Stomach smooth muscle (tissue), 2 donors: ENCODE results near the gene HDAC7.

Experiments used
- H3K27ac ChIP-seq: one replicate; pipeline ENCODE4 v1.7.0; 2013; ENCODE audit warnings: mild to moderate bottlenecking, low read length, inconsistent platforms
- H3K27me3 ChIP-seq, 2 donors: one replicate each; pipeline ENCODE4 v1.7.0; 2013; ENCODE audit warnings: low read length in 2 of 2; ENCODE audit not compliant: insufficient read depth in 2 of 2, control insufficient read depth in 1 of 2
- H3K36me3 ChIP-seq, 2 donors: one replicate each; pipeline ENCODE4 v1.7.0; 2013; ENCODE audit warnings: low read length in 2 of 2; ENCODE audit not compliant: control insufficient read depth in 2 of 2, insufficient read depth in 2 of 2
- H3K4me1 ChIP-seq: one replicate; pipeline ENCODE4 v1.7.0; 2013; ENCODE audit warnings: low read length; ENCODE audit not compliant: control insufficient read depth, insufficient read depth
- H3K4me3 ChIP-seq, 2 donors: one replicate each; pipeline ENCODE4 v1.7.0; 2013; ENCODE audit warnings: low read length in 2 of 2
- H3K9ac ChIP-seq, 2 donors: one replicate each; pipeline ENCODE4 v1.7.0; 2013; ENCODE audit warnings: low read length in 2 of 2, mild to moderate bottlenecking in 1 of 2
- H3K9me3 ChIP-seq, 2 donors: one replicate each; pipeline ENCODE4 v1.7.0; 2013; ENCODE audit warnings: low read length in 2 of 2; ENCODE audit not compliant: control insufficient read depth in 2 of 2
- donor health status: healthy.
- donor health status: Pancreatic carcinoma.

The HDAC7 gene

DNA sequence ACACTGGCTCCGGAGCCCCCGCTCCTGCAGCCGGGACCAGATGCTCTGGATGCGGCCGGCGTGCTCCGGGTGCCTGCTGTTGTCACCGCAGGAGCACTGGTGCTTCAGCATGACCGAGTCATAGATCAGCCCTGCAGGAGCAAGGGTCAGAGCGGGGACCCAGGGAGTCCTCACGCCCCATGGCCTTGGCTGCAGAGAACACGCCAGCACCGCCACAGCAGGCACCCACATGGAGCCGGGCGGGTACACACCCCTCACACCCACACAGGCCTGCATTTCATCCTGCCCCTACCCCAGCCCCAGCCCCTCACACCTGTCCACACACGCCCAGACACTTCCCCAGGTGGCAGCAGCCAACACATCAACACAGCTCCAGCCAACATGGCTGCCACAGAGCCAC, 27.8 kb downstream of the HDAC7 start:
- Histone ChIP-seq H3K36me3 (peaks cover 74 to 75% of the 10 kb centered on the region in 2 donors), H3K4me1 (peaks cover 4% of the 10 kb centered on the region), H3K4me3 (no peak overlapping the region), H3K9ac (no peak overlapping the region), H3K27ac (peak overlapping the region; percentile 6), H3K27me3 (no peaks in the 10 kb centered on the region), H3K9me3 (no peaks in the 10 kb centered on the region)

DNA sequence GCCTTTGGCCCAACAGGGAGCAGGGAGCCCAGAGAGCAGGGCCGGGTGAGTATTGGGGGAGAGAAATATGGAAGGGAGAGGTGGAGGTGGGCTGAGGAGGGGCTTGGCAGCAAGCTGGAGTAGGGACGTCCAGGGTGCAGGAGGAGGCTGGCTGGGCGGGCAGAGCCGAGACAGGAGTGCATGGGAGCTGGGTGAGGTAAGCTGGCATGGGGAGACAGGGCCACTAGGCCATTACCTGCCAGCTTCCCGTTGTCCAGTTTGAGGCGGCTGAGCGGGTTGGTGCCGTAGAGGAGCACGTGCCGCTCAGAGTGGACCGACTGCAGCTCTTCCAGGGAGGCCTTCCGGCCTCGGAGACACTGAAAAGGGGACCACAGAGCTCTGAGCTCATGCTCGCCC, 28.4 kb downstream of the HDAC7 start:
- Histone ChIP-seq H3K27me3 (no peaks in the 10 kb centered on the region), H3K4me1 (peaks cover 9% of the 10 kb centered on the region), H3K27ac (no peak overlapping the region)

DNA sequence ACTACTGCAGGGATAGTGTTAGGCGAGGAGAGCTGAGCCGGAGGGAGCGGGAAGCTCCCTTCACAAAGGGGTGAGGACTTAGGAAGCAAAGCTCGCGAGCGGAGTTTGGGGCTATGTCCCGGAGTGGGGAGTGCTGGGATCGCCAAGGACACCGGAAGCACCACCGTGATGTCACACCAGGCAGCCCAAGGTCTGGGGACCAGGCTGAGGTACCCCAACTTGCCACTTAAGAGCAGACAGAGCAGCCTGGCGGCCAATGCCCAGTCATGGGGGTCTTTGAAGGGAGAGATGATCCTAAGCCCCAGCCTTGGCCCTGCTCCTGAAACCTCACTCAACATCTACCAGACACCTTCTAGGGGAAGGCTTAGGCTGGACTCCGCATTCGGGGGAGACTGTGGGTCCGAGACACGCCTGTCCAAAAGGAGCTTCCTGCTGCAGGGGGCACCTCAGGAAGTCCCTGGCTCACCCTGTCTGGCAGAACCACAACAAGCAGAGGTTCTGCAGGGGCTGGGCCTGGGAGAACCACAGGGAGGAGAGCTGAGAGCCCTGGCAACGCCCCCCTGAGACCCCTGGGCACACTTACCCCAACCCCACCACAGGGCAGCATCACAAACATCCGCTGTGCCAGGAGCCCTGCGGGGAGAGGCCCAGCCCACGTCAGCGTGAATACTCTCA, 28.9 kb downstream of the HDAC7 start:
- H3K36me3 ChIP-seq, result peaks cover 77 to 80% of the 10 kb centered on the region in 2 donors
- H3K4me3 ChIP-seq, result no peak overlapping the region
- H3K4me1 ChIP-seq, result peaks cover 11% of the 10 kb centered on the region
- H3K9ac ChIP-seq, result no peak overlapping the region
- H3K27ac ChIP-seq, result no peak overlapping the region
- H3K9me3 ChIP-seq, result no peaks in the 10 kb centered on the region
- no peaks in the 10 kb centered on the region for H3K27me3 ChIP-seq

More for the DNA sequence above, 28.4 kb downstream of the HDAC7 start:
- H3K9me3 ChIP-seq, result no peaks in the 10 kb centered on the region
- H3K36me3 ChIP-seq, result peaks cover 76 to 77% of the 10 kb centered on the region in 2 donors
- H3K9ac ChIP-seq, result no peak overlapping the region
- H3K4me3 ChIP-seq, result no peak overlapping the region

DNA sequence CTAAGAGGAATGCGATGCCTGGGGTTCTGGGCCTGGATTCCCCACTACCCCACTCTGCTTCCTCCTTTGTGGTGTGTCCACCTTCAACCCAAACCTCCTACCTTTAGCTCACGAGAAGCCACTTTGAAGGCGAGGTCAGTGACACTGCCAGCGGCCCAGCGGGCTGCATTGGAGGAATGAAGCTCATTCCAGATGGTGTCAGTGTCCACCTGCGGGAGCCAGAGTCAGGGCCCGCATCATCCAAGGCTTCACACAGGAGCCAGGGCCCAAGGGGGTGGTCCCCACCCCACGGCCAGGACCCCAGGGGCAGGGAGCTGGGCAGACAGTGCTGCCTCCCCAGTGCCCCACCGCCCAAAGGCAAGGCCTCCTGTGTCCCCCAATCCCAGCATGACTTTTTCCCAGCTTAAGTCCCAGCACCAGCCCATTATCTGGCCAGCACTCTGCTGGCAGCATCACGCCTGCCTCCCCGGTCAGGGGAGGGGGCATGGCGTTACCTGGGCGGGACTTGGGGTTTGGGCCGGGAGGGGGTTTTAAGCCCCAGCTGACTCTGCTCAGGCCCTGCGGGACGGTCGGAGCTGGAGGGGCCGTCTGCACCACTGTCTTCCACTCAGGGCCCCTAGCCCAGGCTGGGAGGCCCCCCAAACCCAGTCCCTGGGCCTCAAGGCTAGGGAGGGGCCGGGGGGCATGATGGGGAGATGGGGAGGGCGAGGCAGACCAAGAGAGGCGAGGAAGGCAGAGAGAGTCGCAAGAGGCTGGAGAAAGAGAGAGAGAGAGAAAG, 29.8 kb downstream of the HDAC7 start:
- Histone ChIP-seq H3K4me3 (no peak overlapping the region), H3K9me3 (no peaks in the 10 kb centered on the region), H3K36me3 (peaks cover 80 to 86% of the 10 kb centered on the region in 2 donors), H3K27me3 (no peaks in the 10 kb centered on the region), H3K4me1 (peaks cover 11% of the 10 kb centered on the region), H3K27ac (no peak overlapping the region), H3K9ac (no peak overlapping the region)

DNA sequence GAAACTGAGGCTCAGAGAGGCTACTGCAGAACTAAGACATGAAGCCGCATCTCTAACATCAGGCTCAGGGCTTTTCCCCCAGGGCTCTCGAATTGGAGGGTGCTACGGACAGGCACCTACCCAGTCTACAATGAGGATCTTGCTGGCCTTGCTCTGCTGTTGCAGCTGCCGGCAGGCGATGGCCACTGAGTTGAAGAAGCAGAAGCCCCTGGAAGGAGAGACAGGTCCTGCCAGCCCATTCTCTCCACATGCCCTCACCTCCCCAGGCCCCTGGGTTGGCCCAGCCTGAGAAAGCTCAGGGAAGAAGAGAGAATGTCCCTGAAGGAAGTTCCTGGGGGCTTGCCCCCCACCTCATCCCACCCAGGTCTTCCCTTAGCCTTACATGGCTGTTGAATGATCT, 30.6 kb downstream of the HDAC7 start:
- peaks cover 11% of the 10 kb centered on the region for H3K4me1 ChIP-seq
- H3K36me3 ChIP-seq, result peaks cover 78 to 86% of the 10 kb centered on the region in 2 donors
- no peaks in the 10 kb centered on the region for H3K27me3 ChIP-seq
- H3K9ac ChIP-seq, result no peak overlapping the region
- no peak overlapping the region for H3K27ac ChIP-seq
- H3K4me3 ChIP-seq, result no peak overlapping the region
- H3K9me3 ChIP-seq, result no peaks in the 10 kb centered on the region

DNA sequence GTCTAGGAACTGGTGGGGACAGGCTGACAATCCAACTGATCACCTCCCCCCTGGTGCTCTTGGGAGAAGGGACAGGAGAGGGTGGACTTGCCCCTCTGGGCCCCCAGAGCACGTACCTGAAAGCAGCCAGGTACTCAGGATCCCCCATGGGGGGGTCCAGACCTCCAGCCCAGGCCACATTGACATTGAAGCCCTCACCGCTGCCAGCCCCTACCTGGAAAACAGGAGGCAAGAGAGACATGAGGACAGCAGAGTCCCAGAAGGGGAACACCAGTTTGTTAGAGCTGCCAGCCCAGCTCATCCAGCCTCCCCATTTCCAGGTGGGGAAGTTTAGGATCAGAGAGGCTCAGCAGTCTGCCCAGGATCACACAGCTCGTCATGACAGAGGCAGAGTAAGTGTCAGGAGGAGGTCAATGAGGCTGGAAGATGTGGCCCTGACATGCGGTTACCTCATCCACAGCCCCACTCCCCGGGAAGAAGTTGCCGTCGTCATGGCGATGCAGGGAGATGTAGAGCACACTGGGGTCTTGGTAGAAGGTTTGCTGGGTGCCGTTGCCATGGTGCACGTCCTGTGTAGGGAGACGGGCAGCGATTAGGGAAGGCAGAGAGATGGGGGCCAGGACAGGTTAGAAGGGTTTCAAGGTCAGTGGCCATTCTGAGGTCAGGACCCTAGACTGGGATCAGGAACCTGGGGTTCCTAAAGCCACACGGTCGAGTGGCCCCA, 31.9 kb downstream of the HDAC7 start:
- no peak overlapping the region for H3K9ac ChIP-seq
- no peaks in the 10 kb centered on the region for H3K27me3 ChIP-seq
- H3K4me1 ChIP-seq, result peaks cover 12% of the 10 kb centered on the region
- H3K4me3 ChIP-seq, result no peak overlapping the region
- peaks cover 74 to 84% of the 10 kb centered on the region in 2 donors for H3K36me3 ChIP-seq
- peak overlapping the region; percentile 31 for H3K27ac ChIP-seq
- no peaks in the 10 kb centered on the region for H3K9me3 ChIP-seq

DNA sequence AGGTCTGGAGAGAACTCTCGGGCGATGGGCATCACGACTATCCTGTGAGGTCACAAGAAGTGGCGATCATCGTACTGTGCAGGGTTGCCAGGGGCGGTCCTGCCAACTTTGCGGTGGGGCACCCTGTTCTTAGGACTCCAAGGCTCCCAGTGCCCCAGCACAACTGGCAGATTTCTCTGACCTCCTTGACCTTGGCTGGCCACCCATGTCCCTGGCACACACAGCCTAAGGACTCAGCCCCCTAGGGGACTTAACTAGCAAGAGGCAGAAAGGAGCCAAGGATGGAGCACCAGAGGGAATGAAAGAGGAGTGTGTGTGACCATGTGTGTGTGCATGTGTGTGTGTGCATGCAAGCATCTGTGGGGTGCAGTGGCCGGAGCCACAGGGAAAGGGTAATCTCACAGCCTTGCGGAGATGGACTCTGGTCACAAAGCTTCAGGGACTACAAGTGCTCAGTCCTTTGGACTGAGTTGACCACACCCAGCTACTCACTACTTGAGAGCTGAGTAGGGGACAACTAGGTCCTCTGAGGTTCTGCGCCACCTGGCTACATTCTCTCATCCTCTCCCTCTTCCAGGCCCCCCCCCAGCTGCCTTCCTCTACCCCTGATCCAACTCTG, 32.9 kb downstream of the HDAC7 start:
- Histone ChIP-seq H3K27ac (peak overlapping the region; percentile 62), H3K27me3 (no peaks in the 10 kb centered on the region), H3K4me3 (no peak overlapping the region), H3K36me3 (peaks cover 69 to 80% of the 10 kb centered on the region in 2 donors), H3K4me1 (peaks cover 14% of the 10 kb centered on the region), H3K9ac (no peak overlapping the region), H3K9me3 (no peaks in the 10 kb centered on the region)

DNA sequence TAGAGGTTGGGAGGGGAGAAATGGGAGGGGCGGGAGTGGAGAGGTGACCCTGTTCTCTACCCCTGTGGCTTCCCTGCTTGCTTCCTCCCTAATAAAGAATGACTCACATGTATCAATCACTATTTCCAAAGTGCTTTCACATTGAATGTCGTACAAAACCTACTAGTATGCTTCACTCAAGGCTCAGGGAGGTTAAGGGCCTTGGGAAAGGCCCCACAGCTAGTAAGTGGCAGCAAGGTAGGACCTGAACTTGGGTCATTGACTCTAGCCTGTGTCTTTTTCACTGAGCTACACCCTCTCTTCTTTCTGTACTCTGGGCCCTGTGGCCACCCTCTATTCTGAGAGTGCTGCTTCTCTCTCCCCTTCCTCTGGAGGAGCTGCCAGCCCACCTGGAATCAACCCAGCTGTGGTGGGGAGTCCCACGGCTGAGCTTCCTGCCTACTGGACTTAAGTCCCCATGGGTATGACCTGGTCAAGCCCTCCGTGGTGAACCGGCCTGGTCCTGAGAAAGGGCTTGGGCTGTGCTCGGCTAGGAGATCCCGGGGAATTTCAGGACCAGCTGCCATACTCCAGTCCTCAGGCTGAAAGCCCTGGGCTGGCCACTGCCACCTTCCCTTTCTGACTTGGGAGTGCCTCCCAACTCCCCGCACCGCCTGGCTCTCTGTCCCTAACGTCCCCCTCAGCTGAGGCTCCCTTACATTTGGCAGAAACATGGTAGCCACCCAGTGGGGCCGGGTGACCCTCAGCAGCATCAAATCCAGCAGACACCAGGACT, 33.6 kb downstream of the HDAC7 start:
- Histone ChIP-seq H3K4me3 (no peak overlapping the region), H3K27ac (peak overlapping the region; percentile 62), H3K9ac (no peak overlapping the region), H3K36me3 (peaks cover 65 to 79% of the 10 kb centered on the region in 2 donors), H3K27me3 (no peaks in the 10 kb centered on the region), H3K9me3 (no peaks in the 10 kb centered on the region), H3K4me1 (peaks cover 16% of the 10 kb centered on the region)

DNA sequence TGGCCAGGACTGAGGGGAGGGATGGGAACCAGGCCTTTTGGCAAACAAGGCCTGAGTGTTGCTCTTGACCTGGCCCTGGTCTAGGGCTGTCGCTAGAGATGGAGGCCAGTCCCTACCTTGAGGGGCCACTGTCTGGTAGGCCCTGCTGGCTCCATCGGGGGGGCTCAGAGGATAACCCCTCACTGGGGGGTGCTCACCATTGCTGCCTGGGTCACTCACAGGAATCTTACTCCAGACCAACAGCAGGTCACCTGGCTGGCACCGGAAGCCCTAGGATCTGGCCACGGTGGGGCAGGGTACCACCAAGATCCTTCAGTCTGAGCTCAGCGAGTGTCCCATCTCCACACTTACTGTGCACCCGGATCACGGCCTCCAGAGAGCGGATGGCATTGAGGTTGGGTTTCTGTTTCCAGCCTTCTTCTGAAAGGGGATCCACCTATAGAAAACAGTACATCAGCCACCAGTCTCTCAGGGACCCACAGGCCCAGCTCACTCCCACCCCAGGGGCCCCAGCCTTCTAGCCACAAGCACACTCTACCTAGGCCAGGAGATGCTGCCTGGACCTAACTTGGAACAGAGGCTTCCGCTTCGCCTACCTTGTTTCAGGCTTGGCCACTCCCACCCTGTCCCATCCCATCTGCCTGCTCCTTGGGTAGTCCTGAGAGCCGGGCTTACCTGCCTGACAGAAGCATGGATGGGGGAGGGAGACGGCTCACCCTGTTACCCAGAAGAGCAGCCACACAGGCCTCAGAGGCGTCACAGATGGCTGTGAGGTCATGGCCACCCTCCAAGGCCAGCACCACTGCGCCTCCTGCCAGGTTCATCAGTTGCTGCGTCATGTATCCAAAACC, 34.4 kb downstream of the HDAC7 start:
- peak overlapping the region; percentile 62 for H3K27ac ChIP-seq
- no peaks in the 10 kb centered on the region for H3K9me3 ChIP-seq
- no peaks in the 10 kb centered on the region for H3K27me3 ChIP-seq
- no peak overlapping the region for H3K4me3 ChIP-seq
- no peak overlapping the region for H3K9ac ChIP-seq
- peaks cover 16% of the 10 kb centered on the region for H3K4me1 ChIP-seq
- H3K36me3 ChIP-seq, result peaks cover 59 to 72% of the 10 kb centered on the region in 2 donors
